GM12875 (cell line): ENCODE results near the gene HS3ST6.
A peak's percentile ranks its signal among the peaks of the same experiment; 100 is the strongest.
"Not testable (repeated sequence)": the region's sequence is repeated elsewhere in the genome, so short reads cannot be mapped to it uniquely, and the experiment has no call there.

Source experiments
- H3K4me3 ChIP-seq: one replicate; pipeline ENCODE4 v1.5.1; 2011; ENCODE audit warnings: low read depth, low read length, control low read depth
- TF ChIP-seq, protein P1 (sequence below): IDR thresholded peaks from 2 replicates; pipeline ENCODE4 v1.5.1; 2011; ENCODE audit warnings: low read depth, mild to moderate bottlenecking, control low read depth, inconsistent platforms, low read length, moderate library complexity, borderline replicate concordance; ENCODE audit not compliant: insufficient read depth

Gene HS3ST6

DNA sequence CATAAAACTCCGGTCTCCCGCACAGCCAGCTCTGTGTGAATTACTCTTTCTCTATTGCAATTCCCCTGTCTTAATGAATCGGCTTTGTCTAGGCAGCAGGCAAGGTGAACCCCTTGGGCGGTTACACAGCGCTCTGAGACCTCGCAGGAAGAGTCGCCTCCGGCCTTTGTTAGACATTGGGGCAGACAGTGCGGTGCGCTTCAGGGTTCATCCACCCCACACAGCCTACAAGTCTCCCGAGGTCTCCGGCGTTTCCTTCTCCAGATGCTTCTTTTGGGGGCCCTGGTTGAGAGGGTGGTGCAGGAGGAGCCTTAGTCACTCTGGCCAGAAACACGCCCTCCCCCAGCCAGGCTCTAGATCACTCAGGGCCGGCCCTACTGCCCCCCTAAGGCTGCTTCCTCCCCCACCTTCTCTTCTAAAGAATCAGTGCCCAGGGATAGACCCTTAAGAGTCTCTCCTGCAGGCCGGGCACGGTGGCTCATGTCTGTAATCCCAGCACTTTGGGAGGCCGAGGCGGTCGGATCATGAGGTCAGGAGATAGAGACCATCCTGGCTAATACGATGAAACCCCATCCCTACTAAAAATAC, 26.5 kb upstream of the HS3ST6 start:
- no peak overlapping the region for H3K4me3 ChIP-seq
- TF ChIP-seq, protein P1, sequence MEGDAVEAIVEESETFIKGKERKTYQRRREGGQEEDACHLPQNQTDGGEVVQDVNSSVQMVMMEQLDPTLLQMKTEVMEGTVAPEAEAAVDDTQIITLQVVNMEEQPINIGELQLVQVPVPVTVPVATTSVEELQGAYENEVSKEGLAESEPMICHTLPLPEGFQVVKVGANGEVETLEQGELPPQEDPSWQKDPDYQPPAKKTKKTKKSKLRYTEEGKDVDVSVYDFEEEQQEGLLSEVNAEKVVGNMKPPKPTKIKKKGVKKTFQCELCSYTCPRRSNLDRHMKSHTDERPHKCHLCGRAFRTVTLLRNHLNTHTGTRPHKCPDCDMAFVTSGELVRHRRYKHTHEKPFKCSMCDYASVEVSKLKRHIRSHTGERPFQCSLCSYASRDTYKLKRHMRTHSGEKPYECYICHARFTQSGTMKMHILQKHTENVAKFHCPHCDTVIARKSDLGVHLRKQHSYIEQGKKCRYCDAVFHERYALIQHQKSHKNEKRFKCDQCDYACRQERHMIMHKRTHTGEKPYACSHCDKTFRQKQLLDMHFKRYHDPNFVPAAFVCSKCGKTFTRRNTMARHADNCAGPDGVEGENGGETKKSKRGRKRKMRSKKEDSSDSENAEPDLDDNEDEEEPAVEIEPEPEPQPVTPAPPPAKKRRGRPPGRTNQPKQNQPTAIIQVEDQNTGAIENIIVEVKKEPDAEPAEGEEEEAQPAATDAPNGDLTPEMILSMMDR = no peak

DNA sequence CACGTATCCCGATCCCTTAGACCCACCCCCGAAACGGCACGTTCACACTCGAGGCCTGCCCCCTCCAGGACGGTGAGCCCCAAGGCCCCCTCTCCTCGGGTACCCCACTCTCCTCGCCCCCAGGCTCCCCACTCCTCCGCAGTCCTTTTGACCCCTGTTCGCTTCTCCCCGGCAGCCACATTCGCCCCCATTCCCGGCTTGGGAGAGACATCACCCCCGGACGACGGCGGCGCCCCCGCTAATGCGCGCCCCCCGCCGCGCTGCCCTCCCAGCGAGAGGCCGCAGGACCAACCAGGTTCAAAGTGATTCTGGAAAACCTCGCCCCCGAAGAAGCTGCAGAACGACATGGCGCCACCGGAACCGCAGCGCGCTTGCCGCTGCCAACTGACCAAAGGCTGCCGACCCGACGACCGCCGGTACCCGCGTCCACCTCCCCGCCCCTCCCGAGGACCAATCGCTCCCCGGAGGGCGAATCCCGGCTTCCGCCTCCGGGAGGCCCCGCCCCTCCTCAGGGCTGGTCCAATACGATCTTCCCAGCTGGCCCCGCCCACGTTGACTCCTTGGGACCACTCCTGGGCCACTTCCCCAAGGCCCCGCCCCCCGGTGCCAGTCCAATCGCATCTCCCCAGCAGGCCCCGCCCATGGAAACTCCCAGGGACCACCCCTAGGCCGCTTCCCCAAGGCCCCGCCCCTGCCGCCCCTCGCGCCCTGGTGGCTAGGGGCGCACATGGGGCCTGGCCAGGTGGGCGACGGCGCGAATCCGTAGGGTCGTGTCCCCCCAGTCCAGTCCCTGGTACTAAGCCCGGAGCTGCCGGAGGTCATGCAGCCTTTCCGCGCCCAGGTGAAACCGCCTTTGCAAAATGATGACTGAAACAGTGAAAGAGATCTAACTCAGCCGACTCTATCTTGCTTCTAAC, 24.9 kb upstream of the HS3ST6 start, which contains the start of gene MSRB1:
Gene MSRB1, minus strand, starts transcription at position 390 of the 917 bp plus-strand sequence. Its CDS starts 43 bp downstream, at position 347.
- peak within 1 kb of the TSS; percentile 65 for H3K4me3 ChIP-seq
- TF ChIP-seq, protein P1 = no peak

DNA sequence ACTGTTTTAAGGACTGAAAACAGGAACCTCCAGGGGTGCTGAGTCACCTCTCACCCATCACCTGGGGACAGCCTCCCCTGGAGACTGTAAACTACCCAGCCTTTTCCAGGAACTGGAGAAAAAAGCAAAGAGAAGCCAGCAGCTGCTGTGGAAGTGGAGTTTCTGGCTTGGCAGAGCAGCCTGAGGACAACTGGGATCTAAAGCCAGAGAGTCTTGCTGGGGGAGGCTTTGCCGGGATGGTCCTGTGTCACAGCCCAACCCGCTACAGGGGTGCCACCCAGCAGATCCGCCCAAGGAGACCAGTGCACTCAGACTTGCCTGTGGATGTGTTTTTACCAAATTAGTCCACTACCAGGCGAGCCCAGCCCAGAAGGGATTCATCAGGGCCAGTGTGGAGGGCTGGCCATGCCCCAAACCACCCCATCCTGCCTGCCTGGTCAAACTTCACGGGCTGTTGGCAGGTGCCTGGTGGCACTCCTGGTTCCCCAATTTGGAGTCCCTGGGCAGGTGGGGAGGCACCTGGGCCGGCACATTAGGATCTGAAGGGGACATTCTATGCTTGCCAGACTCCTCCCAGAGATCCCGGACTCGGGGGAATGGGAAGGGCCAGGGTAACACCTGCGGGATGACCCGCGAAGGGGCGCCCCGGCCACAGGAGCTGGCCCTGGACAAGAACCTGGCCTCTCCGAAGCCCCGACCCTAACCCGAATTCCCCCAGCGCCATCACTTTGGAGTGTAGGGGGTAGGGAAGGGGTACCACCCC, 24.0 kb upstream of the HS3ST6 start:
- TF ChIP-seq, protein P1 = no peak

DNA sequence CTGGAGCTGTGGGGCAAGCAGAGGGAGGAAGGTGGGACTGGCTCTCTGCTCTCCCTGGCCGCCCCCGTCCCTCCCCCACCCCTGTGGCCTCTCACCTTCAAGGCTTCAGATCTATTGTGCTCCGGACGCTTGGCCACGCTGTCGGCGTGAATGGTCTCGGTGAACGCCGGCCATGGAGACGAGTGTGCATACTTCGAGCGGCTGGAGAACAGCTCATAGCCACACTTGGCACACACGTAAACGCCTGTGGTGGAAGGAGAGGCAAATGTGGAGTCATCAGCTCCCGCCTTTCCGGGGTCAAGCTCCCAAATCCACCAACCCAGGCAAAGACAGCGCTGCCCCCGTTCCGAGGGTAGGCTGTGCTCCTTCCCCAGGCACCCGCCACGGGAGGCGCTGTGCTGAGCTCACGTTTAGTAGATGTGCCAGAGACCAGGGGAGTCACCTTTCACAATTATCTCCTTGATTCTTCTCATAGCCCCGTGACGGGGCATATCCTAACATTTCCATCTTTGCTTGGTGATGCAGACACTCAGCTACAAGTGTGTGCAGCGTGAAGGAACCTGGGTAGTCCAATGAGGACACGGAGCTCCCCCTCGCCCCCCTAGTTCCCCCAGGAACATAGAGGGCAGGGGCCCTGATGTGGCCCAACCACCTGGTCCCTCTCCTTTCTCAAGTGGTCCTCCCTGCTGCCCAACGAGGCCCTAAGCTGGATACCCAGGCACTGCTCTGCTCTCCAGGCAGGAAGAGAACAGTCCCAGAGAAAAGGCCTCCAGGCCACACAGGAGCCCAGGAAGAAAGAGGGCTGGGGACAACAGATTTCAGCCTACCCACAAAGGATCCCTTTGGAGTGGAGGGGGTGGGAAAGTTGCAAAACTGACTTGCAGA, 23.2 kb upstream of the HS3ST6 start:
- H3K4me3 ChIP-seq = peak overlapping the region; percentile 65
- TF ChIP-seq, protein P1 = no peak

More for the DNA sequence above, 24.0 kb upstream of the HS3ST6 start:
- H3K4me3 ChIP-seq = peak overlapping the region; percentile 65

DNA sequence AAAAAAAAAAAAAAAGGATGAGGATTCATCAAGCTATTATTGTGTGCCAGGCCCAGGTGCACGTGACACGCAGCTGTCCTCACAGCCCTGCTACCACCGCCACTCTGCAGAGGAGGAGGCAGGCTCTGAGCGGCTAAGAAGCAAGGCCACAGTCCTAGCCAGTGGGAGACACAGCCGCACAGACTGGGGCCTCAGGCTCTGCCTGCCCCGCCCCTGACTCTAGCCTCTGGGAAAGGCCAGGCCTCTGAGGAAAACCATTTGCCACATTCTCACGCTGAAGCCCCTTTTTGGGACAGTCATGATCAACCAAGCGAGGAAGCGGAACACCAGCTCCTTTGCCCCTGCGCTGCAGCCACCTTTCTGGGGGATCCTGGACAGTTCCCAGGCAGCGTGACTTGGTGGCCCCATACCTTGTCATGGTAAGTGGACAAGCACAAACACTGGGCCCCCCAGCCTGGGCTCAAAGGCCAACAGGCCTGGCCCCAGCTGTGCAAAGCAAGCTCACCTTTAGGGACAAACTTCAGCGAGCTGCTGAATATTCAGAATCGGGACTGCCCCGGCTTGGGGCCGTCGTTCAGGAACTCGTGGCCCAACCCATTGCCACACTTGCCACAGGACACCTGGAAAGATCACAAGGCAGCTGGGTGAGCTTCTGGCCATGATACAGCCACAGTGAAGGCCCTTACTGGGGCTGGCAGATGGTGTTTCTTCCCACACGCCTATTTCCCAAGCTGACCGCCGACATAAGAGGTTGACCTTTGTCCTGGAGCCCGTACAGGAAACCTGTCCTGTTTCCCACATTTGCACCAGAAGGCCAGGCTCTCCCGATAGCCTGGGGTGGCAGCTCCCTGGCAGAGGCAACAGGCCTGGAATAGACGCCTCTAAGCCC, 22.3 kb upstream of the HS3ST6 start:
- no peak overlapping the region for H3K4me3 ChIP-seq
- TF ChIP-seq, protein P1 = no peak

DNA sequence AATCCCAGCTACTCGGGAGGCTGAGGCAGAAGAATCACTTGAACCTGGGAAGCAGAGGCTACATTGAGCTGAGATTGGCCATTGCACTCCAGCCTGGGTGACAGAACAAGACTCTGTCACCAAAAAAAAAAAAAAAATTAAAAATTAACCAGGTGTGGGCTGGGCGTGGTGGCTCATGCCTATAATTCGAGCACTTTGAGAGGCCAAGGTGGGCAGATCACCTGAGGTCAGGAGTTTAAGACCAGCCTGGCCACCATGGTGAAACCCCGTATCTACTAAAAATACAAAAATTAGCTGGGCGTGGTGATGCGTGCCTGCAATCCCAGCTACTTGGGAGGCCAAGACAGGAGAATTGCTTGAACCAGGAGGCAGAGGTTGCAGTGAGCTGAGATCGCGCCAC, 21.6 kb upstream of the HS3ST6 start:
- not testable (repeated sequence) for H3K4me3 ChIP-seq
